ENCODE measurements around the gene DACT2. TPM values are rescaled to one million over a fixed set of nuclear protein-coding genes. Genes with fewer than 3 reads are reported as not detected.

Gene DACT2
- 6.4 TPM for polyA plus RNA-seq
- long read RNA-seq, donor 1, partial matches to known transcripts: 0 of 3 reads
- long read RNA-seq, donor 1, other reads (novel, unspliced or antisense): 0 of 3 reads
- long read RNA-seq, donor 2, partial matches to known transcripts: 0 of 2 reads
- long read RNA-seq, donor 2, other reads (novel, unspliced or antisense): 0 of 2 reads
- long read RNA-seq, donor 3, partial matches to known transcripts: 0 of 3 reads
- long read RNA-seq, donor 3, other reads (novel, unspliced or antisense): 0 of 3 reads
- long read RNA-seq, donor 4: 0 reads
- long read RNA-seq, donor 5, partial matches to known transcripts: 0 of 3 reads
- long read RNA-seq, donor 5, other reads (novel, unspliced or antisense): 0 of 3 reads
- long read RNA-seq, donor 6, transcript DACT2-201 (4 exons, 2,942 nt): major isoform, 8 of 8 reads
- long read RNA-seq, donor 6, partial matches to known transcripts: 0 of 8 reads
- long read RNA-seq, donor 6, other reads (novel, unspliced or antisense): 0 of 8 reads
- long read RNA-seq, donor 7, partial matches to known transcripts: 0 of 2 reads
- long read RNA-seq, donor 7, other reads (novel, unspliced or antisense): 0 of 2 reads
- long read RNA-seq, donor 8, transcript DACT2-201 (4 exons, 2,942 nt): major isoform, 7 of 7 reads
- long read RNA-seq, donor 8, partial matches to known transcripts: 0 of 7 reads
- long read RNA-seq, donor 8, other reads (novel, unspliced or antisense): 0 of 7 reads
- long read RNA-seq, donor 9, partial matches to known transcripts: 0 of 1 reads
- long read RNA-seq, donor 9, other reads (novel, unspliced or antisense): 0 of 1 reads
- long read RNA-seq, donor 10, transcript DACT2-201 (4 exons, 2,942 nt): major isoform, 5 of 5 reads
- long read RNA-seq, donor 10, partial matches to known transcripts: 0 of 5 reads
- long read RNA-seq, donor 10, other reads (novel, unspliced or antisense): 0 of 5 reads
- long read RNA-seq, donor 11, partial matches to known transcripts: 0 of 2 reads
- long read RNA-seq, donor 11, other reads (novel, unspliced or antisense): 0 of 2 reads

GRCh38 chr6:168319279-168320111 is at the start of gene DACT2:
DACT2 (minus strand) TSS chr6:168319777; CDS start chr6:168319633, 144 bp downstream.
- no CpG with 5 or more reads among the region's 92 CpGs for WGBS (ENCODE audit: insufficient coverage, low lambda C conversion rate)
- peak in 1 of 2 donors; percentile 76 for DNase-seq
- H3K27ac ChIP-seq (ENCODE audit: low read length): peak within 1 kb of the TSS; percentile 4
- no peaks in the 10 kb centered on the region for H3K36me3 ChIP-seq (ENCODE audit: control insufficient read depth, insufficient read depth, low read length)
- H3K9me3 ChIP-seq (ENCODE audit: control insufficient read depth, low read depth, low read length): no peaks in the 10 kb centered on the region
- no peaks in the 10 kb centered on the region for H3K4me1 ChIP-seq (ENCODE audit: control insufficient read depth, insufficient read depth, low read length)
- H3K4me3 ChIP-seq (ENCODE audit: low read length): peak within 1 kb of the TSS; percentile 59
- peaks cover 18% of the 10 kb centered on the region for H3K27me3 ChIP-seq (ENCODE audit: control insufficient read depth, insufficient read depth, low read length)

- no peak overlapping the region for H3K27ac ChIP-seq (ENCODE audit: low read length)
- H3K36me3 ChIP-seq (ENCODE audit: control insufficient read depth, insufficient read depth, low read length): no peaks in the 10 kb centered on the region
- no peak overlapping the region for H3K4me3 ChIP-seq (ENCODE audit: low read length)
- peaks cover 10% of the 10 kb centered on the region for H3K4me1 ChIP-seq (ENCODE audit: control insufficient read depth, insufficient read depth, low read length)
- H3K27me3 ChIP-seq (ENCODE audit: control insufficient read depth, insufficient read depth, low read length): peaks cover 16% of the 10 kb centered on the region
- DNase-seq: no peak
- peaks cover 10% of the 10 kb centered on the region for H3K9me3 ChIP-seq (ENCODE audit: control insufficient read depth, low read depth, low read length)
- no CpG with 5 or more reads among the region's 7 CpGs for WGBS (ENCODE audit: insufficient coverage, low lambda C conversion rate)
These were observed 49.4 kb upstream of the DACT2 start for GRCh38 chr6:168368936-168369335.

- no peaks in the 10 kb centered on the region for H3K36me3 ChIP-seq (ENCODE audit: control insufficient read depth, insufficient read depth, low read length)
- no peak for DNase-seq
- H3K9me3 ChIP-seq (ENCODE audit: control insufficient read depth, low read depth, low read length): peaks cover 10% of the 10 kb centered on the region
- no peak overlapping the region for H3K27ac ChIP-seq (ENCODE audit: low read length)
- H3K4me3 ChIP-seq (ENCODE audit: low read length): no peak overlapping the region
- WGBS (ENCODE audit: insufficient coverage, low lambda C conversion rate): 100% methylated on average over 2 of the region's 12 CpGs
- peaks cover 4% of the 10 kb centered on the region for H3K4me1 ChIP-seq (ENCODE audit: control insufficient read depth, insufficient read depth, low read length)
- H3K27me3 ChIP-seq (ENCODE audit: control insufficient read depth, insufficient read depth, low read length): peaks cover 11% of the 10 kb centered on the region
These were observed 48.7 kb upstream of the DACT2 start for GRCh38 chr6:168368066-168368820.

- no peak for DNase-seq
- Histone ChIP-seq H3K9me3 (ENCODE audit: control insufficient read depth, low read depth, low read length) (peaks cover 10% of the 10 kb centered on the region), H3K4me1 (ENCODE audit: control insufficient read depth, insufficient read depth, low read length) (peaks cover 1% of the 10 kb centered on the region), H3K27ac (ENCODE audit: low read length) (no peak overlapping the region), H3K4me3 (ENCODE audit: low read length) (no peak overlapping the region), H3K36me3 (ENCODE audit: control insufficient read depth, insufficient read depth, low read length) (no peaks in the 10 kb centered on the region), H3K27me3 (ENCODE audit: control insufficient read depth, insufficient read depth, low read length) (peaks cover 8% of the 10 kb centered on the region)
- WGBS (ENCODE audit: insufficient coverage, low lambda C conversion rate): no CpG with 5 or more reads among the region's 15 CpGs
These were observed 47.7 kb upstream of the DACT2 start for GRCh38 chr6:168367285-168367751.

- H3K9me3 ChIP-seq (ENCODE audit: control insufficient read depth, low read depth, low read length): peaks cover 10% of the 10 kb centered on the region
- peaks cover 8% of the 10 kb centered on the region for H3K27me3 ChIP-seq (ENCODE audit: control insufficient read depth, insufficient read depth, low read length)
- H3K4me1 ChIP-seq (ENCODE audit: control insufficient read depth, insufficient read depth, low read length): no peaks in the 10 kb centered on the region
- H3K27ac ChIP-seq (ENCODE audit: low read length): no peak overlapping the region
- no peak overlapping the region for H3K4me3 ChIP-seq (ENCODE audit: low read length)
- 100% methylated on average over 3 of the region's 9 CpGs for WGBS (ENCODE audit: insufficient coverage, low lambda C conversion rate)
- no peaks in the 10 kb centered on the region for H3K36me3 ChIP-seq (ENCODE audit: control insufficient read depth, insufficient read depth, low read length)
- no peak for DNase-seq
These were observed 46.9 kb upstream of the DACT2 start for GRCh38 chr6:168366473-168366872.

- peaks cover 7% of the 10 kb centered on the region for H3K9me3 ChIP-seq (ENCODE audit: control insufficient read depth, low read depth, low read length)
- WGBS (ENCODE audit: insufficient coverage, low lambda C conversion rate): no CpG with 5 or more reads among the region's 24 CpGs
- H3K27ac ChIP-seq (ENCODE audit: low read length): no peak overlapping the region
- DNase-seq: no peak
- H3K4me3 ChIP-seq (ENCODE audit: low read length): no peak overlapping the region
- H3K36me3 ChIP-seq (ENCODE audit: control insufficient read depth, insufficient read depth, low read length): no peaks in the 10 kb centered on the region
- H3K4me1 ChIP-seq (ENCODE audit: control insufficient read depth, insufficient read depth, low read length): no peaks in the 10 kb centered on the region
- peaks cover 5% of the 10 kb centered on the region for H3K27me3 ChIP-seq (ENCODE audit: control insufficient read depth, insufficient read depth, low read length)
These were observed 46.0 kb upstream of the DACT2 start for GRCh38 chr6:168365422-168366165.

- no peak for DNase-seq
- no CpG with 5 or more reads among the region's 31 CpGs for WGBS (ENCODE audit: insufficient coverage, low lambda C conversion rate)
- peaks cover 6% of the 10 kb centered on the region for H3K9me3 ChIP-seq (ENCODE audit: control insufficient read depth, low read depth, low read length)
These were observed 45.3 kb upstream of the DACT2 start for GRCh38 chr6:168364793-168365421.

GRCh38 chr6:168363811-168364792 is 44.5 kb upstream of the DACT2 start:
- no peaks in the 10 kb centered on the region for H3K36me3 ChIP-seq (ENCODE audit: control insufficient read depth, insufficient read depth, low read length)
- H3K9me3 ChIP-seq (ENCODE audit: control insufficient read depth, low read depth, low read length): peaks cover 6% of the 10 kb centered on the region
- no peak for DNase-seq
- peaks cover 2% of the 10 kb centered on the region for H3K27me3 ChIP-seq (ENCODE audit: control insufficient read depth, insufficient read depth, low read length)
- no peak overlapping the region for H3K4me3 ChIP-seq (ENCODE audit: low read length)
- H3K4me1 ChIP-seq (ENCODE audit: control insufficient read depth, insufficient read depth, low read length): no peaks in the 10 kb centered on the region
- H3K27ac ChIP-seq (ENCODE audit: low read length): no peak overlapping the region
- WGBS (ENCODE audit: insufficient coverage, low lambda C conversion rate): no CpG with 5 or more reads among the region's 13 CpGs

More at GRCh38 chr6:168364793-168365421, 45.3 kb upstream of the DACT2 start:
- Histone ChIP-seq H3K27me3 (ENCODE audit: control insufficient read depth, insufficient read depth, low read length) (peaks cover 2% of the 10 kb centered on the region), H3K4me3 (ENCODE audit: low read length) (no peak overlapping the region), H3K27ac (ENCODE audit: low read length) (no peak overlapping the region), H3K4me1 (ENCODE audit: control insufficient read depth, insufficient read depth, low read length) (no peaks in the 10 kb centered on the region), H3K36me3 (ENCODE audit: control insufficient read depth, insufficient read depth, low read length) (no peaks in the 10 kb centered on the region)
